Limb (tissue), 2 donors: ENCODE measurements around the gene SYP.
"Not testable (repeated sequence)": the region's sequence is repeated elsewhere in the genome, so short reads cannot be mapped to it uniquely, and the experiment has no call there.

Experiments used
- DNase-seq, 2 donors: peaks; one replicate each; pipeline ENCODE4 v3.0.0-alpha.2; 2016; ENCODE audit errors: extremely low spot score in 2 of 2

Gene SYP

GRCh38 chrX:49167740-49168108 lies 32.3 kb downstream of the SYP start:
- DNase-seq: no peak

DNA sequence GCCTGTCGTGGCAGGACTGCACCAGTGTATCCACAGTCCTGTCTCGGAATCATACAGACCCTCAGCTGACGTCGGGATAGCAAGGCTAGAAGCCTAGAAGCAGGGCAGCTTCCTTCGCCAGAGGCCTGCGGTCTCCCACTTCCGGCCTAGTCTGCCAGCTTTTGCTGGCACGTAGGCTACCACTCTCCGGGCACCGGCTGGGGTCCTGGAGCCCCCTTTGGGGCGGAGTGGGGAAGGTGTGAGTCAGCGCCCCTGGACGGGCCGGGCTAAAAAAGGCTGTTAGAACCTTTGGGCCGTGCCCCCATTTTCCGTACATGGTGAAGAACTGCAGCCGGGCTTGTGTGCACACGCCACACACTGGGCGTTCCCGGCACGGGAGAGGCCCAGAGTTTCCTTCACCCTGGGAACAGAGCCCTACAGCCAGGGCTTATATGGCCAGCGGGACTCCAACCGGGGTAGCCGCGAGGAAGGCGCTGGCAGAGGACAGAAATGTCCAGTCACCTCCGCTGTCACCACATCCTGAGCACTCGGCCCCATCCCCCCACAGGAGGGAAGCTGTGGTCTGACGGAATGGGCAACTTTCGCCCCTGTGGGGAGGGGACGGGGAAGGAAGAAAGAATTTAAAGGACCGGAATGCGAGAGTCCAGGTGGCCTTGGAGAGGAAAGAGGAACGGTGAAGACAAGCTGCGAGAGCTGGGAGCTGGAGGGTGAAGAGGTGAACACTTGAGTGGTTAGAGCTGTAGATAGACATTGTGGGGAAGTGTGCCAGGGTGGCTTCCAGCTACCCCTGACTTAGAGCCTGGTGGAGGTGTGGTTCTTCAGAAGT lies 32.9 kb downstream of the SYP start:
- peak; percentile 40 to 58 for DNase-seq

GRCh38 chrX:49165901-49166881 lies 33.8 kb downstream of the SYP start:
- peak; percentile 58 to 82 for DNase-seq

DNA sequence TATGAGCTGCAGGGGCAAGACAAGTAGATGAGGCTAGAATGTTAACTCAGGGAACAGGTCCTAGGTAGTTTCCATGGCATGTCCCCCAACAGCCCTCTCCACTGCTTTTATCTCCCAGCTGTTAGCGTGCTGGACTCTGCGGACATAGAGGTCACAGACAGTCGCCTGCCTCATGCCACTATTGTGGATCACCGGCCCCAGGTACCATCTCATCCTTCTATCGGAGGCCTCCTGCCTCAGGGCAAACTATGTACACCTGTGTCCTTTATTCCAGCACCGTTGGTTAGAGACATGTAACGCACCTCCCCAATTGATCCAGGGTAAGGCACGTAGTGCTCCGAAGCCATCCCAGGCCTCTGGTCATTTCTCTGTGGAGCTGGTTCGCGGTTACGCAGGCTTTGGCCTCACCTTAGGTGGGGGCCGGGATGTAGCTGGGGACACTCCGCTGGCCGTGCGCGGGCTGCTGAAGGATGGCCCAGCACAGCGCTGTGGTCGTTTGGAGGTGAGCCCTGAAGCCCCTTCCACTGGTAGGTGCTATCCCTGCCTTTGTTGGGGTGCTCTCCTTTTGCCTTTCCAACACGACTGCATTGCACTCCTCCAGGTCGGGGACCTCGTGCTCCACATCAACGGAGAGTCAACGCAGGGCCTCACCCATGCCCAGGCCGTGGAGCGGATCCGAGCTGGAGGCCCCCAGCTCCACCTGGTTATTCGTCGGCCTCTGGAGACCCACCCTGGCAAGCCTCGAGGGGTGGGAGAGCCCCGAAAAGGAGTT lies 35.2 kb downstream of the SYP start:
- DNase-seq: no peak

DNA sequence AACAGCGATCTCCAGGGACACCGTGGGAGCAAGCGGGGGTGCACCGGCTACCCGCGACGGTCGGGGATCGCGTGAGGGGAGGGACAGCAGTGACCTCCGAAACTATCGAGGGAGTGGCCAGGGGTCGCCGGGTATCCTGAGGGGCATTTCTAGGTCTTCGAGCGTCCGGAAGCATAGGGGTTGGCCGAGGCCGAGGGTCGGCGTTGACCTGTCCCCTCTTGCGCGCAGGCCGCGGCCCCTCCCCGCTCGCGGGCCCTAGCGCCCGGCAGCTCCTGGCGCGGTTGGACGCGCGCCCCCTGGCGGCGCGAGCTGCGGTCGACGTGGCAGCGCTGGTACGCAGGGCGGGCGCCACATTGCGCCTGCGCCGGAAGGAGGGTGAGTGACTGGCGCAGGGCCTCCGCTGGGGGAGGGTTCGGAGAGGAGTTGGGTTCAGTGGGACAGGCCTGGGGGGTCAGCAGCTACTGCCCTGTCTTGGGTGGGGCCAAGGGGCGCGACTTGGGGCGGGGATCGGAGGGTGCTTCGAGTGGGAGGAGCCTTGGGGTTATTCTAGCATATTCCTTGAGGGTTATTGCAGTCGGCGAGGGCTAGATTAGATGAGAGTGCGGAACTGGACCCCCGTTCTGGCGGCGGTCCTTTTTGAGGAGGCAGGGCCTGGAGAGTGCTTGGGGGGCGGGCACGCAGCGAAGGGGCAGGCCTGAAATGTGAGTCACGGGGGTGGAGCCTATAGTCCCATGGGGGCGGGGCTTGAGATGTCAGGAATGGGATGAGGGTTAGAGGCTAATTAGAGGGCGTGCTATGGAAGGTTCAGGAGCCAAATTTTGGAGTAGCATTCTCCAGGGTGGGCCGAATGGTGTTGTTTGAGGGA lies 36.2 kb downstream of the SYP start:
- peak; percentile 72 to 89 for DNase-seq

- no peak for DNase-seq
Observed at GRCh38 chrX:49162620-49163019, 37.4 kb downstream of the SYP start, which contains the start of gene MAGIX. Gene MAGIX, plus strand, starts transcription at chrX:49162758. Its CDS starts 132 bp downstream, at chrX:49162890.

- no peak for DNase-seq
Observed at GRCh38 chrX:49161632-49162031, 38.4 kb downstream of the SYP start.

DNA sequence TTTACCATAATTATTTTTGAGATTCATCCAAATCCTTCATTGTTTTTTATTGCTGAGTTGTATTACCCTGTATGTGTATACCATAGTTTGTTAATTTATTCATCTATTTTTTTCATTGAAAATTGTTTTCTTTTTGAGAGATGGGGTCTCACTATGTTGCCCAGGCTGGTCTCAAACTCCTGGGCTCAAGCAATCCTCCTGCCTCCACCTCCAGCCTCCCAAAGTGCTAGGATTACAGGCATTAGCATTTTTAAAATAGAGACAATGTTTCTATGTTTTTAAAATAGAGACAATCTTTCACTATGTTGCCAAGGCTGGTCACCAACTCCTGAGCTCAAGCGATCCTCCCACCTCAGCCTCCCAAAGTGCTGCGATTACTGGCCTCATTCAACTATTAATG lies 39.1 kb downstream of the SYP start:
- no peak for DNase-seq

GRCh38 chrX:49157194-49157593 lies 42.8 kb downstream of the SYP start:
- no peak for DNase-seq

DNA sequence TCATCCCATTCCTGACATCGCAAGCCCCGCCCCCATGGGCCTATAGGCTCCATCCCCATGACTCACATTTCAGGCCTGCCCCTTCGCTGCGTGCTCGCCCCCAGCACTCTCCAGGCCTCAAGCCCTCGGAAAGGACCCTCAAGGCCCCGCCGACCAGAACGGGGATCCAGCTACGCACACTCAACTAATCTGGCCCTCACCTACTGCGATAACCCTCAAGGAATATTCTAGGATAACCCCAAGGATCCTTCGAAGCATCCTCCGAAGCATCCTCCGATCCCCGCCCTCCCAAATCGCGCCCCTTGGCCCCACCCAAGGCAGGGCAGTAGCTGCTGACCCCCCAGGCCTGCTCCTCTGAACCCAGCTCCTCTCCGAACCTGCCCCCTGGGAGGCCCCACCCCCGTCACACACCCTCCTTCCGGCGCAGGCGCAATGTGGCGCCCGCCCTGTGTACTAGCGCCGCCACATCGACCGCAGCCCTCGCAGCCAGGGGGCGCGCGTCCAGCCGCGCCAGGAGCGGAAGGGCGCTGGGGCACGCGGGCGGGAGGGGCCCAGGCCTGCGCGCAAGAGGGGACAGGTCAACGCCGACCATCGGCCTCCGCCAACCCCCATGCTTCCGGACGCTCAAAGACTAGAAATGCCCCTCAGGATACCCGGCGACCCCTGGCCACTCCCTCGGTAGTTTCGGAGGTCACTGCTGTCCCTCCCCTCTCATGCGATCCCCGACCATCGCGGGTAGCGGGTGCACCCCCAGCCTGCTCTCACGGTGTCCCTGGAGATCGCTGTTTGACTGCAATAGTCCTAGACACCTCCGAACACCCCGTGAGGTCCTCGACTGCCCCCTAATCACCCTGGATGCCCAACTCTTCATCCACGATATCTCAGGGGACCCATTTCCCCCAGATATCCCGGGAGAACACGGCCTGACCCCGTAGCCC lies 43.8 kb downstream of the SYP start:
- DNase-seq: peak; percentile 75 to 90

DNA sequence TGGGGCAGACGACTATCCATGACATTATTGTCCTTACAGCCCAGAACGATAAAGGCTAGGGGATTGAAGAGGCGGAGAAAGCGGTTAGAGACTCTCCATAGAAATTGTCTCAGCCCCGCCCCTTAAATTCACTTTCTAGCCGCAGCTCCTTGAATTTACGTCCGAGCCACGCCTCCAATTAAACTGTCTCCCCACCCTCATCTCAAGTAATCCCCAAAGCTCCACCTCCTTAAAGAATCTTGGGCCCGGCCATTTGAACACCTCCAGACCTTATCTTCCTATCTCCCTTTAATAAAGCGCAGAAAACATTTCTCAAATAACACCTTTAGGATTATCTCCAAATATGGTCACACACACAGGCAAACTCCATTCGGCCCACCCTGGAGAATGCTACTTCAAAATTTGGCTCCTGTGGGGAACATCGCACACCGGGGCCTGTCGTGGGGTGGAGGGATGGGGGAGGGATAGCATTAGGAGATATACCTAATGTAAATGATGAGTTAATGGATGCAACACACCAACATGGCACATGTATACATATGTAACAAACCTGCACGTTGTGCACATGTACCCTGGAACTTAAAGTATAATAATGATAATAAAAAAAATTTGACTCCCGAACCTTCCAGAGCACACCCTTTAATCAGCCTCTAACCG lies 44.6 kb downstream of the SYP start:
- peak; percentile 5 to 39 for DNase-seq

GRCh38 chrX:49153467-49153866 lies 46.5 kb downstream of the SYP start:
- DNase-seq: no peak

- DNase-seq: not testable (repeated sequence)
Observed at GRCh38 chrX:49149291-49149690, 50.7 kb downstream of the SYP start.

DNA sequence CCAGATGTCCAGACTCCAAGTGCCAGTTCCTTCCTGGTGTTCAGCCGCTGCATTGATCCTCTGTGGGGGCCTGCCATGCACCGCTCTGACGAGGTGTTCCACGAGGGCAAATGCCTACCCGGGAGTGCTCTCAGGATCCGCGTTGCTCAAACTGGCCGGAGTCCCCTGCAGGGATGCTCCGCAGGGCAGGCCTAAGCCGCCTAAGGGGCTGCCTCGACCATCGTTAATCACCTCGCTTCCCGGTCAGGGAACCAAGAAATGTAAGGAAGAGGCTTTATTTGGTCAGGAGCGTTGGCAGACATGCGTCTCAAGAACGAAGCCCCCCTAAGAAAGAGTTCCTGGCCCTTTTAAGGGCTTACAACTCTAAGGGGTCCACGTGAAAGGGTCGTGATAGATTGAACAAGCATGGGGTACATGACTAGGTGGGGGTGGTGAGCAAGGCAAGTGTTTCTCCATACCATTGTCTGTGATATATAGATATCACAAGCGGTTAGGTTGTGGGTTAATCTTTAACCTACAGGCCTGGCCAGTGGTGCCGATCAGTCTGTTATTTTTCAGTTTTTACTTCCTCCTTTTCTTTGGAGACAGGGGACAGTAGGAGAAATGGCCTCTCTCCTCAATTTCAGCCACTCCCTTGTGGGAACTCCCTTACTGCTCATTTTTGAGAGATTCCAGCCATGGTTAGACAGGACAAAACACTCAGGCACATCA lies 51.4 kb downstream of the SYP start:
- DNase-seq: not testable (repeated sequence)

GRCh38 chrX:49147936-49148335 lies 52.1 kb downstream of the SYP start:
- no peak for DNase-seq

- DNase-seq: no peak
Observed at GRCh38 chrX:49147282-49147681, 52.7 kb downstream of the SYP start.

GRCh38 chrX:49143154-49143553 lies 56.8 kb downstream of the SYP start:
- DNase-seq: not testable (repeated sequence)

GRCh38 chrX:49142264-49142663 lies 57.7 kb downstream of the SYP start:
- DNase-seq: not testable (repeated sequence)
